B cell (primary cell): ENCODE data around the gene MTHFD1L. TPM values are rescaled to one million over a fixed set of nuclear protein-coding genes. Genes with fewer than 3 reads are reported as not detected.
"Not testable (repeated sequence)": the region's sequence is repeated elsewhere in the genome, so short reads cannot be mapped to it uniquely, and the experiment has no call there.

ENCODE experiments used
- ATAC-seq: fragments of 200-7000 bp; cut with Tn5 transposase; one replicate; pipeline ENCODE4 v1.10.0; 2021; ENCODE audit warnings: low read depth, mild to moderate bottlenecking, moderate number of reproducible peaks, moderate library complexity
- CTCF ChIA-PET: fragments of 350-600 bp; sonication (Branson Sonifier 250); formaldehyde crosslinking; loops from one replicate; lab custom pipeline; 2021; ENCODE audit warnings: antibody characterized with exemption, inconsistent platforms; lab: Charles Lee
- POLR2A ChIA-PET: fragments of 350-600 bp; sonication (Branson Sonifier 250); formaldehyde crosslinking; loops from one replicate; lab custom pipeline; 2021; ENCODE audit warnings: antibody characterized with exemption; lab: Charles Lee
- DNase-seq: peaks from one replicate; pipeline ENCODE4 v3.0.0; 2013
- H2AFZ ChIP-seq: 2 replicates; pipeline ENCODE4 v1.6.1; 2012; ENCODE audit warnings: mild to moderate bottlenecking, low read depth, low read length; ENCODE audit not compliant: insufficient read depth, poor library complexity, severe bottlenecking
- H3K27ac ChIP-seq, 2 donors: 1 replicate in 1 of 2; 2 replicates in 1 of 2; pipeline ENCODE4 v1.5.1; 2012 to 2013; ENCODE audit warnings: low read length in 2 of 2, mild to moderate bottlenecking in 2 of 2, moderate library complexity in 1 of 2
- H3K27me3 ChIP-seq, 4 experiments: fragments of 200-600 bp in 1 of 4; sonication (generic) in 1 of 4; replicated peaks in 1 of 4; 1 replicate in 2 of 4; 2 replicates in 2 of 4; pipeline versions ENCODE4 v1.6.1 to v1.7.0; 2013 to 2016; ENCODE audit warnings: low read length in 3 of 4, mild to moderate bottlenecking in 2 of 4, mixed read lengths in 1 of 4, moderate library complexity in 1 of 4; ENCODE audit not compliant: insufficient read depth in 4 of 4, control insufficient read depth in 3 of 4; ENCODE audit errors: control extremely low read depth in 1 of 4
- H3K36me3 ChIP-seq, 2 experiments: replicated peaks in 1 of 2; 1 replicate in 1 of 2; 2 replicates in 1 of 2; pipeline versions ENCODE4 v1.6.1 to v1.7.1; 2013; ENCODE audit warnings: low read length in 1 of 2; ENCODE audit not compliant: insufficient read depth in 2 of 2, control insufficient read depth in 1 of 2; ENCODE audit errors: control extremely low read depth in 1 of 2, extremely low read depth in 1 of 2
- H3K4me1 ChIP-seq, 2 donors: fragments of 200-600 bp in 1 of 2; sonication (generic) in 1 of 2; 1 replicate in 1 of 2; 2 replicates in 1 of 2; pipeline versions ENCODE4 v1.5.1 to v1.6.1; 2013 to 2017; ENCODE audit warnings: low read length in 2 of 2; ENCODE audit not compliant: control insufficient read depth in 2 of 2, insufficient read depth in 2 of 2
- H3K4me2 ChIP-seq: replicated peaks from 2 replicates; pipeline ENCODE3; 2012; ENCODE audit warnings: mild to moderate bottlenecking, low read depth, low read length; ENCODE audit not compliant: poor library complexity, severe bottlenecking
- H3K4me3 ChIP-seq, 5 experiments: fragments of 200-600 bp in 1 of 5; sonication (generic) in 1 of 5; 1 replicate in 3 of 5; 2 replicates in 2 of 5; pipeline versions ENCODE4 v1.5.1 to v1.7.0; 2011 to 2016; ENCODE audit warnings: low read length in 4 of 5, mild to moderate bottlenecking in 4 of 5, low read depth in 2 of 5, control low read depth in 1 of 5, moderate library complexity in 1 of 5; ENCODE audit not compliant: insufficient read depth in 1 of 5; ENCODE audit errors: control extremely low read depth in 1 of 5, extremely low read depth in 1 of 5
- H3K79me2 ChIP-seq: fragments of 200-600 bp; sonication (generic); one replicate; pipeline ENCODE4 v1.6.0; 2016; ENCODE audit warnings: low read length; ENCODE audit not compliant: control insufficient read depth, insufficient read depth
- H3K9ac ChIP-seq: fragments of 200-600 bp; sonication (generic); 2 replicates; pipeline ENCODE4 v1.6.1; 2017; ENCODE audit warnings: mild to moderate bottlenecking, low read length, moderate library complexity
- H3K9me3 ChIP-seq, 3 donors: one replicate each; pipeline versions ENCODE4 v1.6.1 to v1.7.1; 2013; ENCODE audit warnings: low read length in 2 of 3; ENCODE audit not compliant: control insufficient read depth in 2 of 3, insufficient read depth in 1 of 3; ENCODE audit errors: control extremely low read depth in 1 of 3
- H4K20me1 ChIP-seq: 2 replicates; pipeline ENCODE4 v1.6.0; 2012; ENCODE audit warnings: mild to moderate bottlenecking, low read length; ENCODE audit not compliant: insufficient read depth, control insufficient read depth, poor library complexity, severe bottlenecking
- H3K27ac Mint-ChIP-seq: one replicate; pipeline ENCODE4 v1.8.0; 2021; ENCODE audit warnings: mixed read lengths
- H3K27me3 Mint-ChIP-seq: one replicate; pipeline ENCODE4 v1.8.0; 2021; ENCODE audit warnings: mixed read lengths
- H3K4me1 Mint-ChIP-seq: one replicate; pipeline ENCODE4 v1.8.0; 2021; ENCODE audit warnings: mixed read lengths
- H3K4me3 Mint-ChIP-seq: one replicate; pipeline ENCODE4 v1.8.0; 2021; ENCODE audit warnings: mixed read lengths
- H3K9me3 Mint-ChIP-seq: one replicate; pipeline ENCODE4 v1.8.0; 2022; ENCODE audit warnings: mixed read lengths; ENCODE audit not compliant: insufficient read depth
- EZH2 ChIP-seq: IDR thresholded peaks from 2 replicates; pipeline ENCODE4 v1.6.1; 2012; ENCODE audit warnings: borderline replicate concordance, low read depth, mild to moderate bottlenecking, moderate library complexity, low read length; ENCODE audit not compliant: insufficient read depth, poor library complexity, severe bottlenecking
- WGBS: methylation state at CpG from one replicate; pipeline ENCODE4 v1.1.5; 2013; ENCODE audit warnings: missing lambda C conversion rate; ENCODE audit not compliant: insufficient coverage; 5-methylcytosine and 5-hydroxymethylcytosine counted together
- intact Hi-C: fragments of 100-400 bp; cut with micrococcal nuclease; formaldehyde crosslinking; loops from one replicate; pipeline ENCODE4 v1.10.0; 2022
- polyA plus RNA-seq: library from polyadenylated mRNA; depleted of rRNA; stranded (reverse); fragments of >200 nt; gene quantifications from 2 replicates; pipeline ENCODE4 v1.2.3, GENCODE V29; 2012
- total RNA-seq, 2 donors: library from RNA; stranded (reverse); fragments of 120-200 nt in 1 of 2; gene quantifications; 1 replicate in 1 of 2; 2 replicates in 1 of 2; pipeline versions ENCODE4 v1.2.3 to v1.2.4, GENCODE V29; 2013 to 2022
- TF ChIP-seq, protein P1 (sequence below): fragments of 200-600 bp; IDR thresholded peaks from one replicate; pipeline ENCODE4 v1.8.0; 2022; ENCODE audit warnings: antibody characterized with exemption, mild to moderate bottlenecking

The MTHFD1L gene
- total and polyA plus RNA-seq, 2 donors (not counting 1 experiment from before 2014, with no cell fraction given): 2.9 to 16.1 TPM

DNA sequence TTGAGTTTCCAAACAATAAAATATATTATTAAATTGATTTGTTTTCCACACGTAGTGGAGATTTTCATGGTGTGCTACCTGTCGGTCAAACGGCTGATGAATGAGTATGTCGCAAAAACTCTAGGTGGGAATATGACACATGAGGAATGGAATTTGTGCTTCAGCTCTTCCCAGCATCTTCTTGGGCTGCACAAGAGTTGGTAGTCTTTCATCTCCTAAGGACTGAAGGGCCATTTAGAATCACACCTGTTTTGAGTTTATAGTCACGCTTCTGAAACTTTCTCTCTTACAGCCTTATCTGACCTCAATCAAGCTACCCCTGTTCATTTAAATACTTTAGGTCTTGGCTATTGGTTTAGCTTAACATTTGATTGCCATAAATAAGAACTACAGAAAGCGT, 216.6 kb downstream of the MTHFD1L start:
- no peaks in the 10 kb centered on the region for H3K4me1 ChIP-seq
- Mint-ChIP-seq H3K4me1 (no peaks in the 10 kb centered on the region), H3K27me3 (no peaks in the 10 kb centered on the region), H3K27ac (no peak overlapping the region), H3K4me3 (no peak overlapping the region), H3K9me3 (no peaks in the 10 kb centered on the region)
- 100% methylated on average over 4 of the region's 6 CpGs for WGBS
- H3K9me3 ChIP-seq: peaks cover 0 to 9% (median 1%) of the 10 kb centered on the region in 3 donors
- intact Hi-C loops: no loop called here
- H3K4me2 ChIP-seq: no peak overlapping the region
- H3K79me2 ChIP-seq: no peaks in the 10 kb centered on the region
- H3K27ac ChIP-seq: no peak overlapping the region
- POLR2A ChIA-PET: no interaction called here
- ATAC-seq (no peak), DNase-seq (no peak)
- no peaks in the 10 kb centered on the region for H3K27me3 ChIP-seq
- no peak overlapping the region for H3K4me3 ChIP-seq
- no peaks in the 10 kb centered on the region for H4K20me1 ChIP-seq
- no peak overlapping the region for H3K9ac ChIP-seq
- TF ChIP-seq EZH2: no peak
- TF ChIP-seq, protein P1, sequence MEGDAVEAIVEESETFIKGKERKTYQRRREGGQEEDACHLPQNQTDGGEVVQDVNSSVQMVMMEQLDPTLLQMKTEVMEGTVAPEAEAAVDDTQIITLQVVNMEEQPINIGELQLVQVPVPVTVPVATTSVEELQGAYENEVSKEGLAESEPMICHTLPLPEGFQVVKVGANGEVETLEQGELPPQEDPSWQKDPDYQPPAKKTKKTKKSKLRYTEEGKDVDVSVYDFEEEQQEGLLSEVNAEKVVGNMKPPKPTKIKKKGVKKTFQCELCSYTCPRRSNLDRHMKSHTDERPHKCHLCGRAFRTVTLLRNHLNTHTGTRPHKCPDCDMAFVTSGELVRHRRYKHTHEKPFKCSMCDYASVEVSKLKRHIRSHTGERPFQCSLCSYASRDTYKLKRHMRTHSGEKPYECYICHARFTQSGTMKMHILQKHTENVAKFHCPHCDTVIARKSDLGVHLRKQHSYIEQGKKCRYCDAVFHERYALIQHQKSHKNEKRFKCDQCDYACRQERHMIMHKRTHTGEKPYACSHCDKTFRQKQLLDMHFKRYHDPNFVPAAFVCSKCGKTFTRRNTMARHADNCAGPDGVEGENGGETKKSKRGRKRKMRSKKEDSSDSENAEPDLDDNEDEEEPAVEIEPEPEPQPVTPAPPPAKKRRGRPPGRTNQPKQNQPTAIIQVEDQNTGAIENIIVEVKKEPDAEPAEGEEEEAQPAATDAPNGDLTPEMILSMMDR: no peak
- no peaks in the 10 kb centered on the region for H3K36me3 ChIP-seq
- no peak overlapping the region for H2AFZ ChIP-seq
- CTCF ChIA-PET: no interaction called here

DNA sequence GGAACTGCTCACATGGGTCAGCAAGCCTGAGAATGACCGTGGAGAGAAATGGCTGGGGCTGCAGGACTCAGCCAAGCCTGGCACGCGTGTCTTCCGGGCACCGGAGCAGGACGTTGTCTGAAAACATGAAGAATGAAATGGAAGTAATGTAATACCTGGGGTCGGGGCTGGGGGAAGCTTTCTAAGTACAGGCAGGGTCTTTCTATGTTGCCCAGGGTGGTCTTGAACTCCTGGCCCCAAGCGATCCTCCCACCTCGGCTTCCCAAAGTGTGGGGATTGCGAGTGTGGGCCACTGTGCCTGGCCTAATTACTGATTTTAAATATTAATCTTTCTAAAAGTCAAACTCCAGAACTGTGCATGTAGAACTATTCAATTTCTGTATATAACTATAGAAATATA, 218.8 kb downstream of the MTHFD1L start:
- POLR2A ChIA-PET: no interaction called here
- Histone ChIP-seq H3K27ac (no peak overlapping the region), H3K9me3 (no peaks in the 10 kb centered on the region), H3K4me3 (no peak overlapping the region), H3K4me1 (no peaks in the 10 kb centered on the region), H3K9ac (no peak overlapping the region), H3K27me3 (no peaks in the 10 kb centered on the region), H3K36me3 (no peaks in the 10 kb centered on the region), H3K4me2 (no peak overlapping the region), H3K79me2 (no peaks in the 10 kb centered on the region), H2AFZ (no peak overlapping the region), H4K20me1 (no peaks in the 10 kb centered on the region)
- no peak overlapping the region for H3K27ac Mint-ChIP-seq
- CTCF ChIA-PET: no interaction called here
- intact Hi-C loops: no loop called here
- DNase-seq (no peak), ATAC-seq (no peak)
- no peaks in the 10 kb centered on the region for H3K27me3 Mint-ChIP-seq
- WGBS: 98% methylated on average over 7 of the region's 10 CpGs
- H3K4me1 Mint-ChIP-seq: no peaks in the 10 kb centered on the region
- no peak overlapping the region for H3K4me3 Mint-ChIP-seq
- no peaks in the 10 kb centered on the region for H3K9me3 Mint-ChIP-seq
- TF ChIP-seq, protein P1: no peak
- no peak for TF ChIP-seq EZH2

DNA sequence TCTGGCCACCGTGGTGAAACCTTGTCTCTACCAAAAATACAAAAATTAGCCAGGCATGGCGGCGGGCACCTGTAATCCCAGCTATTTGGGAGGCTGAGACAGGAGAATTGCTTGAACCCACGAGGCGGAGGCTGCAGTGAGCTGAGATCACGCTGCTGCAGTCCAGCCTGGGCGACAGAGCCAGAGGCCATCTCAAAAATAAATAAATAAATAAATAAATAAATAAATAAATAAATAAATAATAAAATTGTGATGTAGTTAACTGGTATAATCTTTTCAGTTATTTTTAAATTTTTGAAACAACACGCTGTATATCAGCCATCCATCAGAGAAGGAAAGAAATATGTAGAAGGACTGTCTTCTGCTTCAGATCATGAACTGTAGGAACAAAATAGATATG, 221.6 kb downstream of the MTHFD1L start:
- H3K36me3 ChIP-seq, H2AFZ ChIP-seq, H3K27me3 ChIP-seq, H3K4me3 ChIP-seq, H3K27ac Mint-ChIP-seq, H3K4me1 Mint-ChIP-seq, H3K4me1 ChIP-seq, POLR2A ChIA-PET, H3K9ac ChIP-seq, H3K79me2 ChIP-seq, H3K4me3 Mint-ChIP-seq, H3K9me3 Mint-ChIP-seq, ATAC-seq, H3K4me2 ChIP-seq, H3K27ac ChIP-seq, CTCF ChIA-PET, DNase-seq, H4K20me1 ChIP-seq, H3K9me3 ChIP-seq, intact Hi-C loops, H3K27me3 Mint-ChIP-seq: not testable (repeated sequence)
- 100% methylated on average over 3 of the region's 8 CpGs for WGBS
